DOHH2 (cell line): ENCODE measurements around the gene MRS2.

Experiments
- H3F3A ChIP-seq: fragments of 200-600 bp; sonication (generic), shearing (Covaris generic); 2 replicates; pipeline ENCODE4 v1.6.0; 2016; ENCODE audit warnings: antibody characterized with exemption, mild to moderate bottlenecking; ENCODE audit not compliant: control insufficient read depth, insufficient read depth
- H3K27ac ChIP-seq: fragments of 200-600 bp; sonication (generic); 2 replicates; pipeline ENCODE4 v1.5.1; 2014; ENCODE audit warnings: low read depth, mild to moderate bottlenecking, low read length, moderate library complexity
- H3K27me3 ChIP-seq: fragments of 200-600 bp; sonication (generic); 2 replicates; pipeline ENCODE4 v1.6.1; 2014; ENCODE audit warnings: mild to moderate bottlenecking, low read length, mixed read lengths; ENCODE audit not compliant: control insufficient read depth
- H3K36me3 ChIP-seq: fragments of 200-600 bp; sonication (generic); 2 replicates; pipeline ENCODE4 v1.6.1; 2014; ENCODE audit warnings: mild to moderate bottlenecking, low read length, moderate library complexity, mixed read lengths; ENCODE audit not compliant: control insufficient read depth
- H3K4me1 ChIP-seq: fragments of 200-600 bp; sonication (generic); 2 replicates; pipeline ENCODE4 v1.6.1; 2014; ENCODE audit warnings: mild to moderate bottlenecking, low read length, mixed read lengths; ENCODE audit not compliant: control insufficient read depth
- H3K4me2 ChIP-seq: fragments of 200-600 bp; sonication (generic); 2 replicates; pipeline ENCODE4 v1.6.0; 2014; ENCODE audit warnings: mild to moderate bottlenecking, low read length, moderate library complexity
- H3K4me3 ChIP-seq: fragments of 200-600 bp; sonication (generic); 2 replicates; pipeline ENCODE4 v1.5.1; 2014; ENCODE audit warnings: mild to moderate bottlenecking, low read length, mixed read lengths
- H3K79me2 ChIP-seq: fragments of 200-600 bp; sonication (generic); 2 replicates; pipeline ENCODE4 v1.6.1; 2014; ENCODE audit warnings: mild to moderate bottlenecking, low read length, mixed read lengths; ENCODE audit not compliant: control insufficient read depth
- H3K9me2 ChIP-seq: fragments of 200-600 bp; sonication (generic); replicated peaks from 2 replicates; pipeline ENCODE4 v1.6.1; 2014; ENCODE audit warnings: mild to moderate bottlenecking, low read length, mixed read lengths; ENCODE audit not compliant: control insufficient read depth
- H3K9me3 ChIP-seq: fragments of 200-600 bp; sonication (generic); 2 replicates; pipeline ENCODE4 v1.6.1; 2014; ENCODE audit warnings: antibody characterized with exemption, low read length, mixed read lengths; ENCODE audit not compliant: control insufficient read depth, insufficient read depth
- H4K20me1 ChIP-seq: fragments of 200-600 bp; sonication (generic); 2 replicates; pipeline ENCODE4 v1.6.0; 2014; ENCODE audit warnings: low read depth, mild to moderate bottlenecking, antibody characterized with exemption, low read length, moderate library complexity; ENCODE audit not compliant: control insufficient read depth, insufficient read depth
- EZH2phosphoT487 ChIP-seq: fragments of 200-600 bp; sonication (generic); IDR thresholded peaks from 2 replicates; pipeline ENCODE4 v1.6.1; 2017; ENCODE audit warnings: borderline replicate concordance, mild to moderate bottlenecking, antibody characterized with exemption, low read length, moderate library complexity, mixed read lengths
- TF ChIP-seq, protein P1 (sequence below): fragments of 200-600 bp; sonication (generic); IDR thresholded peaks from one replicate; pipeline ENCODE4 v1.5.1; 2014; ENCODE audit warnings: antibody characterized with exemption, mild to moderate bottlenecking, low read depth, low read length; ENCODE audit not compliant: poor library complexity, severe bottlenecking

Gene MRS2

DNA sequence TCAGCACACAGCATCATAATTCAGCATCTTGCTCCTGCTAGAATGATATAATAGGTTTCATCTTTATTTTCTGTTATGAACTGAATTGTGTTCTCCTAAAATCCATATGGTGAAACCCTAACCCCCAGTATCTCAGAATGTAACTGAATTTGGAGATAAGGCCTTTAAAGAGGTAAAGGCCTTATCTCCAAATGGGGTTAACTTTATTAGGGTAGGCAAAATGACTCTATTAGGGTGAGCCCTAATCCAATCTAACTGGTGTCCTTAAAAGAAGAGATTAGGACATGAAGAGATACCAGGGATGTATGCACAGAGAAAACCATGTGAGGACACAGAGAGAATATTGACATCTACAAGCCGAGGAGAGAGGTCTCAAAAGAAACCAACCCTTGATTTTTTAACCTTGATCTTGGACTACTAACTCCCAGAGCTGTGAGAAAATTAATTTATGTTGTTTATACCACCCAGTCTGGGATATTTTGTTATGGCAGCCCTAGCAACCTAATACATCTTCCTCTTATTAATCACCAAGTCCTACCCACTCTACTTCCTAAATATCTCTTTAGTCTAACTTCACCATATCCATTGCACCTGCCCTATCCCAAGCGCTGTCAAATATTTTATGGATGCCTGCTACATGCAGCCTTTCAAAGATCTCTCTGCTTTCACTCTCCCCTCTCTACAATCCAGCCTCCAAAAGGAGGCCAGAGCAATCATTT is 8.5 kb upstream of the MRS2 start:
- Histone ChIP-seq H3K4me2 (no peak overlapping the region), H4K20me1 (no peaks in the 10 kb centered on the region), H3K4me1 (no peaks in the 10 kb centered on the region), H3F3A (no peaks in the 10 kb centered on the region), H3K79me2 (no peaks in the 10 kb centered on the region), H3K4me3 (no peak overlapping the region), H3K36me3 (no peaks in the 10 kb centered on the region), H3K9me2 (no peaks in the 10 kb centered on the region), H3K27me3 (0 out of 2 replicates have a peak, but pooled peaks cover 2% of the 10 kb centered on the region), H3K27ac (no peak overlapping the region), H3K9me3 (peaks cover 16% of the 10 kb centered on the region)
- TF ChIP-seq, protein P1, sequence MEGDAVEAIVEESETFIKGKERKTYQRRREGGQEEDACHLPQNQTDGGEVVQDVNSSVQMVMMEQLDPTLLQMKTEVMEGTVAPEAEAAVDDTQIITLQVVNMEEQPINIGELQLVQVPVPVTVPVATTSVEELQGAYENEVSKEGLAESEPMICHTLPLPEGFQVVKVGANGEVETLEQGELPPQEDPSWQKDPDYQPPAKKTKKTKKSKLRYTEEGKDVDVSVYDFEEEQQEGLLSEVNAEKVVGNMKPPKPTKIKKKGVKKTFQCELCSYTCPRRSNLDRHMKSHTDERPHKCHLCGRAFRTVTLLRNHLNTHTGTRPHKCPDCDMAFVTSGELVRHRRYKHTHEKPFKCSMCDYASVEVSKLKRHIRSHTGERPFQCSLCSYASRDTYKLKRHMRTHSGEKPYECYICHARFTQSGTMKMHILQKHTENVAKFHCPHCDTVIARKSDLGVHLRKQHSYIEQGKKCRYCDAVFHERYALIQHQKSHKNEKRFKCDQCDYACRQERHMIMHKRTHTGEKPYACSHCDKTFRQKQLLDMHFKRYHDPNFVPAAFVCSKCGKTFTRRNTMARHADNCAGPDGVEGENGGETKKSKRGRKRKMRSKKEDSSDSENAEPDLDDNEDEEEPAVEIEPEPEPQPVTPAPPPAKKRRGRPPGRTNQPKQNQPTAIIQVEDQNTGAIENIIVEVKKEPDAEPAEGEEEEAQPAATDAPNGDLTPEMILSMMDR = no peak
- TF ChIP-seq EZH2phosphoT487 = no peak

DNA sequence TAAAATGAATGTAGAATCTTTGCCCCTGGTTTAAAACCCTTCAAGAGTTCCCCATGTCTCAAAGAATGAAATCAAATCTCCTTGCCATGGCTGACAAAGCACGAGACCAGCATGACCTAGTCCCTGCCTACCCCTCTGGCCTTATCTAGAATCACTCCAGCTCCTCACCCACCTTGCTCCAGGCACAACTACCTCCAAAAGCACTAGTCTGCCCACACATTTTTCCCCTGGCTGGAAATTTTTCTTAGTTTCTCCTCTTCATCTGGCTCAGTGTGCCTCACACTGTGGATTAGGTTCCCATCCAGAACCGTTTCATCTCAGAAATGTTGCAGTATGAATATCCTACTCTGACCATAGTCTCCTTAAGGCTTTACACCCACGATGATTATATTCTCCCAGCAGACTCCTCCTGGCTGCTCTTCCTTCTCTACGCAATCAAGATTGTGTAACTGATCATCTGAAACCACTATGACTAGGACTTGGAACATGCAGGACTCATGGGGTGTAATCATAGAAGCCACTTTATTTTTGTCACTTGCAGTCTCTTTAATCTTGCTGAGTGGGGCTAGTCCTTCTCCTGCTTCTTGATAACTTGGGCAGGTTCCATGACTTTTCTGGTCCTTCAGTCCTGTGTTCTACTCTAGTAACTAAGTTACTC is 7.8 kb upstream of the MRS2 start:
- Histone ChIP-seq H4K20me1 (no peaks in the 10 kb centered on the region), H3K9me2 (no peaks in the 10 kb centered on the region), H3K27me3 (0 out of 2 replicates have a peak, but pooled peaks cover 2% of the 10 kb centered on the region), H3K4me2 (no peak overlapping the region), H3K27ac (no peak overlapping the region), H3K36me3 (no peaks in the 10 kb centered on the region), H3K4me3 (no peak overlapping the region), H3K9me3 (peaks cover 16% of the 10 kb centered on the region), H3K79me2 (no peaks in the 10 kb centered on the region), H3F3A (no peaks in the 10 kb centered on the region), H3K4me1 (no peaks in the 10 kb centered on the region; the same call in 1 of the 2 replicates)
- TF ChIP-seq EZH2phosphoT487 = no peak
- TF ChIP-seq, protein P1 = no peak

DNA sequence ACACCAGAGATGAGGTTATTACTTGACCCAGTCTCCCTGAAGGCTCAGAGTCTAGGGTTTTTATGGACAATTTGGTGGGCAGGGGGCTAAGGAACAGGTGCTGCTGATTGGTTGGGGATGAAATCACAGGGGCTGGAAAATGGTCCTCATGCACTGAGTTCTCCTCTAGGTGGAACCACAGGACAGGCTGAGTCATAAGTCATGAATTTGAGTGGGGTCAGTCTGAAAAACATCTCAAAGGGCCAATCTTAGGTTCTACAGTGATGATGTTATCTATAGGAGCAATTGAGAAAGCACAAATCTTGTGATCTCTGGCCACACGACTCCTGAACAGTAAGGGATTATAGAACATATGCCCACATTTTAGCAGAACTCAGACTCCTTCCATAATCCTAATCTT is 5.9 kb upstream of the MRS2 start:
- H3K4me2 ChIP-seq = no peak overlapping the region
- TF ChIP-seq EZH2phosphoT487 = no peak
- TF ChIP-seq, protein P1 = no peak
- H3F3A ChIP-seq = no peaks in the 10 kb centered on the region
- no peak overlapping the region for H3K27ac ChIP-seq
- no peaks in the 10 kb centered on the region for H3K79me2 ChIP-seq
- H3K9me3 ChIP-seq = peaks cover 16% of the 10 kb centered on the region
- H3K9me2 ChIP-seq = no peaks in the 10 kb centered on the region
- H3K4me3 ChIP-seq = no peak overlapping the region
- 0 out of 2 replicates have a peak, but pooled peaks cover 2% of the 10 kb centered on the region for H3K27me3 ChIP-seq
- no peaks in the 10 kb centered on the region for H3K36me3 ChIP-seq
- H3K4me1 ChIP-seq = peaks cover 10% of the 10 kb centered on the region
- H4K20me1 ChIP-seq = no peaks in the 10 kb centered on the region
